Ramos (cell line): Measurements from ENCODE around the gene ACTC1.

Source experiments
- in situ Hi-C: fragments of 300-500 bp; cut with MboI; formaldehyde crosslinking; loops from one replicate; pipeline ENCODE4 v1.14.3; 2022; ENCODE audit warnings: low sequenced_read_pairs; ENCODE audit not compliant: unreplicated experiment

Gene ACTC1

DNA sequence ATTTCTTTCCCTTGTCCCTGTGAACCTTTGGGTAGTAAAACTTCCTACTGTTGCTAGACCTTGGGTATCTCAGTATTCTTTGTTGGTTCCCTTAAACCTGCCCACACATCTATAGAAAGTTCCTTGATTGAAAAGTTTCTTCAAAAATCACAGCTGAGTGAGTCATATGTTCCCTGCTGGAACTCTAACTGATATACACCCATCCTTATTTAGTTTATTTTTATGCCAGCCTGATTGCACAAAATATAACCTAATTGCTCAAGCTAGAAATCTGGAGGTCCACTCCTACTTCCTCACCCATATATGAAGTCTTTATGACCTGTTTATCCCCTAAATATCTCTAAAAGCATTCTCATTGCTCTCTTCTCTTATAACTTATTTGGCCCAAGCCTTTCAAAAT lies 26.8 kb downstream of the ACTC1 start:
- in situ Hi-C loops: no loop called here

DNA sequence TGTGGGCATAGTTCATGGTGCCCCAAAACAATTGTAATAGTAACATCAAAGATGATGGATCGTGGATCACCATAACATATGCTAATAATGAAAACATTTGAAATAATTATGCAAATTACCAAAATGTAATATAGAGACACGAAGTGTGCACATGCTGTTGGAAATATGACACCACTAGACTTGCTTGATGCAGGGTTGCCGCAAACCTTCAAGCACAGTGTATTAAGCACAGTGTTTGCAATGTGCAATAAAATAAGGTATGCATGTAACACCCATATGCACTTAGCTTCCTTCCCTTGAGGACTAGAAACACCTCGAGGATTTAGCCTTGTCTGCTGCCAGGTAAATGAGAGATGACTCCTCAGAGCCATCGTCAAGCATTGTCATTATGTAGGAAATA lies 29.6 kb downstream of the ACTC1 start:
- in situ Hi-C loops: no loop called here

GRCh38 chr15:34760909-34761308 lies 34.4 kb downstream of the ACTC1 start:
- in situ Hi-C loops: no loop called here

DNA sequence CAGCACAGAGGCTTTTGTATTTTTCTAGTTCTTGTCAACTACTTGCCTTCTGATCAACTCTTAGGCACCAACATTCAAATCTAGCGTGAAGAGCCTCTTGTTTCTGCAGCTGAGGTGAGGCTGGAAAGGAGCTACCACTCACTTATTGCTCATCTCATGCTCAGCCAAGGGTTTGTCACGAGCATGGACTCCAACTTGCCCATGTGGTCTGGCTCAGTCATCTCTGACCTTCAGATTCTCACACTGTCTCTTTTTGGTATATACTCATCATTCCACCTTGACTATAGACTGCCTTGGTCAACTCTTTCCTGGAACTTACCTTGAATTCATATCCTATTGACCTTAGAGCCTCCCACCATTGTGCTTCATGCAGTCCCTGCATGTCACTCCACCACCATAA lies 35.4 kb downstream of the ACTC1 start:
- in situ Hi-C loops: no loop called here

- in situ Hi-C loops: no loop called here
Measured at GRCh38 chr15:34759347-34759746, 36.0 kb downstream of the ACTC1 start.

GRCh38 chr15:34757262-34757661 lies 38.1 kb downstream of the ACTC1 start:
- in situ Hi-C loops: no loop called here

DNA sequence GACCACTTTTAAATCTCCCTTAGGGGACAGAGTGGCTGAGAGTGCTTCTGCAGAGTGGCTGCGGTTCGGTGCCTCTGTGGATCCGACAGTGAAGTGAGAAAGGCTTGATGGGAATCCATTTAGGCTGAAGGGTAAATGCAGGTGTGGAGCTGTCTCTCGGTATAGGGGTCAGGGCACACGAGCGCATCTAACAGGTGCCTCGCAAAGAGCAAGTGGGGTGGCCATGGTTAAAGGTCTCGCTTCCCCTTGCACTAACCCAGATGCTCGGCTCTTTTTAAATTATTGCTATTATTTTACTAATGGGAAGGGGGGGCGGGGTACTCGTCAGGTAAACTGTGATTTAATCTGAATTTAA lies 40.0 kb downstream of the ACTC1 start:
- in situ Hi-C loops: no loop called here

DNA sequence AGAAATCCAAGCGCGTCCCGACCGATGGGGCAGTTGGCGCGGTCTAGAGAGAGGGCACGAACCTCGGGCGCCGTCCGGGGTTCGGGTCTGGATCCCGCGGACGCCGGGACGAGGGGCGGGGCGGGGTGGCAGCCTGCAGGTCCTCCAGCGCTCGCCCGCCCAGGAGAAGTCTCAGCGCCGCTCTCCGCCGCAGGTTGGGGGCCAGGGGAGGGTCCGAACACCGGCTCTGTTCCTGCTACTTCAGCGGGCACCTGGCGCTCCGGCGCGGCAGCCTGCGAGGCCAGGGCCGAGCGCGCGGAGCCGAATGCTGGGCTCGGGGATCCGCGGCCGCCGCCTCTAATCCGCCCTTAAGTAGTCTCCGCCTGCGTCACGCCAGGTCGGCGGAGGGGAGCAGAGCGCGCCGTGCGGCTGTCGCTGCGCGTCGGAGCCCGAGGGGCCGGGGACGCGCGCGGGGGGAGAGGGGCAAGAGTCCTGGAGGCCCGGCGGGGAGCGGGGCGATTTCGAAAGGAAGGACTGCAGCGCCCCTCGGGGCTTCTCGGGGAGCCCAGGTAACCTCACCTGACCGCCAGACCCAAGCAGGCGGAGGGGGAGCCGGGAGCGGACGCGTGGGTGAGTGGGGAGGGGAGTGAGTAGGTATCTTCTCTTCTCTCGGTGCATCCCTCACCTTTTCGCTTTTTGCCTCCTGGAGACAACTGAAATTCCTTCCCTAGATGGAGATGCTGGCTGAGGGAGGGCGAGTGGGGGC lies 40.5 kb downstream of the ACTC1 start, which contains the start of gene GJD2:
GJD2 (minus strand) TSS at position 325 of the 745 bp plus-strand sequence. CDS start 510 bp downstream, outside the sequence.
- in situ Hi-C loops: no loop called here

GRCh38 chr15:34754171-34754601 lies 41.2 kb downstream of the ACTC1 start:
- in situ Hi-C loops: no loop called here

DNA sequence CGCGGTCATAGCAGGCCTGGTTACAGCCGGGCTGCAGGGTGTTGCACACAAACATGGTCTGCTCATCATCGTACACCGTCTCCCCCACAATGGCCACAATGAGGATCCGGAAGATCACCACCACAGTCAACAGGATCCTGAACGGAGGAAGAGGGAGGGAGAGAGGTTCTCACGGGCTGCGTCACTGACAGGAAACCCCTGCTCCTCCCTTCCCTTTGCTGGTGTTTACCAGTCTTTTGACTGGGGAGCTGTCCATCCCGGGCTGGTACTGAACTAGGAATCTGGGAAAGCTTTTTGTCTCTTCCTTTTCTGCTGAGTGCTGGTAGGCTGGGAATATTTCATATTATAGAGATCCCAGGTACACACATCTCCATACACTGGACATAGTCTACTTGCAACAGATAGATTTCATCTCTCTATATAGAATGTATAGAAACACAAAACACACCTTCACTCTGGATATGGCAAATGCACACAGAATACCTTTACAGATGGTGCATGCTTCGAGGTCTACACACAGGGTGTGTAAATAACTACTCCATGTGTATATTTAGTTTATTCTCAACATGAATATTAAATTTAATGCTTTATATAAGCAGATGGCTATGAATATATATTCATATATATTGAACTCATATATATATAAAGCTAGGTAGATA lies 42.0 kb downstream of the ACTC1 start:
- in situ Hi-C loops: no loop called here

- in situ Hi-C loops: no loop called here
Measured at GRCh38 chr15:34749691-34750090, 45.7 kb downstream of the ACTC1 start.
